NB4 (cell line): ENCODE measurements around the gene NFU1.

Source experiments
- DNase-seq: peaks from one replicate; pipeline ENCODE4 v3.0.0; 2010; ENCODE audit warnings: low read depth
- H3K4me3 ChIP-seq: one replicate; pipeline ENCODE4 v1.5.1; 2011; ENCODE audit warnings: mild to moderate bottlenecking, low read depth, low read length, moderate library complexity
- MYC ChIP-seq: IDR thresholded peaks from 2 replicates; pipeline ENCODE4 v1.6.1; 2011; ENCODE audit warnings: low read depth, low read length
- POLR2A ChIP-seq: IDR thresholded peaks from 2 replicates; pipeline ENCODE4 v1.6.1; 2011; ENCODE audit warnings: mild to moderate bottlenecking; ENCODE audit not compliant: insufficient read length; ENCODE audit errors: extremely low read depth
- TF ChIP-seq, protein P1 (sequence below): IDR thresholded peaks from 2 replicates; pipeline ENCODE4 v1.6.1; 2011; ENCODE audit warnings: low read depth, low read length
- TF ChIP-seq, protein P2 (sequence below): IDR thresholded peaks from one replicate; pipeline ENCODE4 v1.5.1; 2012; ENCODE audit warnings: low read depth, low read length

Gene NFU1

DNA sequence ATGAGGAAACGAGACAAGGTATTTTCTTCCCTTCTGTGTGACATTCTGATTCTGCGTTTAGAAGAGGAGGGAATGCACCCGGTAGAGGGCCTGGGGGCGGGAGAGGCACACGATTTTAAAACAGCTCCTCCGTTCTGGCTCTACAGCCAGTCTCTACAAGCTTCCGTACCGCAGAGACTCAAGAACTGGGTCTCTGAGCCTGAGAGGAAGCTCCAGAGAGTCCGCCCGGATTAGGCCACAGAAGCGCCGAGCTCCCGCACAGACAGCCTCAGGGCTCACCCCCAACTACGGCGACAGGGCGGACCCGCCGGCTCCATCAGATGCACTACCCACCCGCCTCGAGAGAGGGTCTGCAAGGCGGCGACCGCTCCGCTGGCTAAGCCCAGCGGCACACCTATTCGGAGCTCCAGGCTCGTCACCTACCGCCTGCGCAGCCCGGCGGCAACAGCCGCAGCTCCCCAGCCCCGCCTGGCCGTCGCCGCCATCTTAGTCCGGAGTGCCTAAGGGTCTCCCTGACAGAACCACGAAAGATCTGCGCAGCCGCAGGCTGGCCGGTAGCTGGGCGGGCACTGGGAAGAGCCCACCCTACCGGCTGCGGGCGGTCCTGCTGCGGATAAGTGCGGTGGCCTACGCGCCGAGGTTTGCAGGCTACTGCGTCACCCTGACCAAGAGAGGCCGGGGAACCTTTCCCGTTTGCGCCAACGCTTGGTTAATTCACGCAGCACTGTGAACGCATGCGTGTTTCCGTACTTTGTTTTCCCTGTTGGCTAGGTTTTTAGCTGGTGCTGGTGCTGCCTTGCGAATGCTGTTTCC, at the start of gene NFU1:
NFU1 (minus strand) TSS at position 498 of the 813 bp plus-strand sequence; CDS start at position 485, 13 bp downstream.
- peak within 1 kb of the TSS; percentile 91 for H3K4me3 ChIP-seq
- peak; percentile 99 for DNase-seq
- no peak for TF ChIP-seq MYC
- TF ChIP-seq, protein P1, sequence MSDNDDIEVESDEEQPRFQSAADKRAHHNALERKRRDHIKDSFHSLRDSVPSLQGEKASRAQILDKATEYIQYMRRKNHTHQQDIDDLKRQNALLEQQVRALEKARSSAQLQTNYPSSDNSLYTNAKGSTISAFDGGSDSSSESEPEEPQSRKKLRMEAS, result no peak; the same call in 1 of the 2 replicates
- TF ChIP-seq, protein P2, sequence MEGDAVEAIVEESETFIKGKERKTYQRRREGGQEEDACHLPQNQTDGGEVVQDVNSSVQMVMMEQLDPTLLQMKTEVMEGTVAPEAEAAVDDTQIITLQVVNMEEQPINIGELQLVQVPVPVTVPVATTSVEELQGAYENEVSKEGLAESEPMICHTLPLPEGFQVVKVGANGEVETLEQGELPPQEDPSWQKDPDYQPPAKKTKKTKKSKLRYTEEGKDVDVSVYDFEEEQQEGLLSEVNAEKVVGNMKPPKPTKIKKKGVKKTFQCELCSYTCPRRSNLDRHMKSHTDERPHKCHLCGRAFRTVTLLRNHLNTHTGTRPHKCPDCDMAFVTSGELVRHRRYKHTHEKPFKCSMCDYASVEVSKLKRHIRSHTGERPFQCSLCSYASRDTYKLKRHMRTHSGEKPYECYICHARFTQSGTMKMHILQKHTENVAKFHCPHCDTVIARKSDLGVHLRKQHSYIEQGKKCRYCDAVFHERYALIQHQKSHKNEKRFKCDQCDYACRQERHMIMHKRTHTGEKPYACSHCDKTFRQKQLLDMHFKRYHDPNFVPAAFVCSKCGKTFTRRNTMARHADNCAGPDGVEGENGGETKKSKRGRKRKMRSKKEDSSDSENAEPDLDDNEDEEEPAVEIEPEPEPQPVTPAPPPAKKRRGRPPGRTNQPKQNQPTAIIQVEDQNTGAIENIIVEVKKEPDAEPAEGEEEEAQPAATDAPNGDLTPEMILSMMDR, result peak; percentile 55
- TF ChIP-seq POLR2A, result peak; percentile 91

DNA sequence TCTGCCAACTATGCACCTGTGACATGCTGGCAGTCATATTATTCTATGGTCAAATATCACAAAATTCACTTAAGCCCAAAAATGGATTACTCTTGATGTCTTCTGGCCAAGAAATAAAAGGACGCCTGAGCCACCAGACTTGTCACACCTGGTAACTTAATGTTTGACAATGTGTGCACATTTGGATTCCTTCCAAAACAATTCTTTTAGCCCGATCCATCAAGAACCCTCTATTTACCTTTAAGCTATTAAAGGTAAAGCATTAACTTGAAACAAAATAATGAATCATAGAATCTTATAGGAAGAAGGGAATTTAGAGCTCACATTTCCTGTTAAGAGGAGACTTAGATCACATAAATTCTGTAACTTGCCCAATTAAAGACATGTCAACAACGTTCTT, 46.5 kb upstream of the NFU1 start:
- TF ChIP-seq MYC (no peak), POLR2A (no peak)
- TF ChIP-seq, protein P2, result no peak
- TF ChIP-seq, protein P1, result no peak
- H3K4me3 ChIP-seq, result no peak overlapping the region
- DNase-seq, result no peak

GRCh38 chr2:69483024-69483423, 45.8 kb upstream of the NFU1 start:
- no peak overlapping the region for H3K4me3 ChIP-seq
- no peak for DNase-seq
- TF ChIP-seq, protein P2, result no peak
- no peak for TF ChIP-seq POLR2A
- TF ChIP-seq, protein P1, result no peak

DNA sequence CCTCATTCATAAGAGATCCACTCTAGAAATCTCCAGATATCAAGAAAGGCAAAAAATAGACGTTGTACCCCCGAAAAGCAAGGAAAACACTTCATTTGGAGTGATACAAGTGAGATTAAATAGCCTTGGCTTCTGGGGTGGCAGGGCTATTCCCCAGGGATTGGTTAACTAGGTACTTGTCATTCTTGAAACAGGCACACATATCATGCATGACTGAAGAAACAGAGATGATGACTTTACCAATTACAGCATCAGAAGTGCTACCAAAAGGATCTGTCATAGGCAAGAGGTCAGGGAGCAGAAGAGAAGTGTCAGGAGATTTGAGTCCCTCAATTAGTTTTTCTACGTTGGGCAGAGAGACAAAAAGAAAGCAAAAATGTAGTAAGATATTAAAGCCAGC, 45.2 kb upstream of the NFU1 start:
- H3K4me3 ChIP-seq, result no peak overlapping the region
- TF ChIP-seq POLR2A (no peak), MYC (no peak)
- TF ChIP-seq, protein P2, result no peak
- no peak for DNase-seq

DNA sequence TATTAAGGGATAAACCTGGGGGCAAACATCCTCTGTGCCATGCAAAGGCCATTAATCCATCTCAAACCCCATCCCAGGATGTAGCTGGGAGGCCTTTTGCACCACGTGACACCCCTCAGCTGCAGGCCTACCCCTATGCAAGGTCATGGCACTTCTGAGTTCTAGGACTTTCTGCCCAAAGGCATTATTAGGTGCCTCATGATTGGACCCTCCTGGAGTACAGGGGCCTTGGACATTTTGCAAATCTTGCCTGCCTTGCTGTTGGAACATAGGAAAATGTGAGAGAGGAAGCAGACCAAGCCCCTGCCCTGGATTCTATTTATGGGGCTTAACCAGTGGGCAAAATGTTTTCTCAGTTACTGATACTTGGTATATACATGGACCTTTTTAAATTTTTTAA, 44.2 kb upstream of the NFU1 start:
- TF ChIP-seq POLR2A (no peak), MYC (no peak)
- TF ChIP-seq, protein P1, result no peak
- TF ChIP-seq, protein P2, result no peak
- H3K4me3 ChIP-seq, result no peak overlapping the region
- no peak for DNase-seq
